GM19239 (cell line): Measurements from ENCODE around the gene ASB10.

Experiments
- DNase-seq: peaks from one replicate; pipeline ENCODE4 v3.0.0; 2011; ENCODE audit warnings: low spot score; ENCODE audit not compliant: insufficient read length
- FAIRE-seq: peaks from 2 replicates; lab custom pipeline; 2011; peaks lifted over from hg19 to GRCh38; lab: Jason Lieb, UNC

The ASB10 gene

GRCh38 chr7:151211155-151211772 is 24.2 kb upstream of the ASB10 start:
- DNase-seq (no peak), FAIRE-seq (no peak)

GRCh38 chr7:151210087-151210854 is 23.2 kb upstream of the ASB10 start, which contains the start of gene H2BK1:
Gene H2BK1 (minus strand): TSS chr7:151210488. CDS start chr7:151210318, 170 bp downstream.
- FAIRE-seq (no peak), DNase-seq (no peak)

GRCh38 chr7:151209588-151209987 is 22.5 kb upstream of the ASB10 start:
- FAIRE-seq: no peak
- no peak for DNase-seq

GRCh38 chr7:151208253-151208862 is 21.3 kb upstream of the ASB10 start:
- DNase-seq (no peak), FAIRE-seq (no peak)

GRCh38 chr7:151207804-151208203 is 20.8 kb upstream of the ASB10 start:
- DNase-seq: no peak
- FAIRE-seq: no peak

- DNase-seq: no peak
- no peak for FAIRE-seq
Measured at GRCh38 chr7:151207315-151207714, 20.3 kb upstream of the ASB10 start.

- FAIRE-seq: no peak
- no peak for DNase-seq
Measured at GRCh38 chr7:151206914-151207313, 19.9 kb upstream of the ASB10 start.

GRCh38 chr7:151205730-151206129 is 18.7 kb upstream of the ASB10 start:
- DNase-seq (no peak), FAIRE-seq (no peak)

GRCh38 chr7:151204383-151205032 is 17.5 kb upstream of the ASB10 start:
- DNase-seq (no peak), FAIRE-seq (no peak)

- no peak for FAIRE-seq
- no peak for DNase-seq
Measured at GRCh38 chr7:151202836-151203235, 15.8 kb upstream of the ASB10 start.

- DNase-seq (no peak), FAIRE-seq (no peak)
Measured at GRCh38 chr7:151201751-151202150, 14.7 kb upstream of the ASB10 start.

GRCh38 chr7:151201344-151201743 is 14.3 kb upstream of the ASB10 start:
- FAIRE-seq (no peak), DNase-seq (no peak)

GRCh38 chr7:151198945-151199848 is 12.1 kb upstream of the ASB10 start:
- DNase-seq (no peak), FAIRE-seq (no peak)

- no peak for DNase-seq
- FAIRE-seq: no peak
Measured at GRCh38 chr7:151197932-151198331, 10.9 kb upstream of the ASB10 start.

- no peak for FAIRE-seq
Measured at GRCh38 chr7:151195616-151196450, 8.8 kb upstream of the ASB10 start.

GRCh38 chr7:151194188-151194587 is 7.1 kb upstream of the ASB10 start:
- DNase-seq: no peak
- no peak for FAIRE-seq

More at GRCh38 chr7:151195616-151196450, 8.8 kb upstream of the ASB10 start:
- DNase-seq: no peak

GRCh38 chr7:151193203-151193978 is 6.3 kb upstream of the ASB10 start:
- DNase-seq (no peak), FAIRE-seq (no peak)

GRCh38 chr7:151192002-151192539 is 5.0 kb upstream of the ASB10 start:
- FAIRE-seq (no peak), DNase-seq (no peak)
